ENCODE results near the gene ZNF831.

ZNF831 gene

GRCh38 chr20:59175002-59175401 is 11.4 kb downstream of the ZNF831 start:
- no peak for TF ChIP-seq CTCF (IDR thresholded peaks at IDR 0.05)
- H3K27ac ChIP-seq: no peak overlapping the region
- DNase-seq (ENCODE audit: low spot score): no peak
- no peak overlapping the region for H3K4me3 ChIP-seq

GRCh38 chr20:59175861-59176260 is 12.2 kb downstream of the ZNF831 start:
- no peak for DNase-seq (ENCODE audit: low spot score)
- no peak overlapping the region for H3K27ac ChIP-seq
- TF ChIP-seq CTCF (IDR thresholded peaks at IDR 0.05): no peak

GRCh38 chr20:59176812-59177211 is 13.2 kb downstream of the ZNF831 start:
- Histone ChIP-seq H3K27ac (no peak overlapping the region), H3K4me3 (no peak overlapping the region)
- no peak for TF ChIP-seq CTCF (IDR thresholded peaks at IDR 0.05)
- DNase-seq (ENCODE audit: low spot score): no peak

More at GRCh38 chr20:59175861-59176260, 12.2 kb downstream of the ZNF831 start:
- H3K4me3 ChIP-seq: no peak overlapping the region

GRCh38 chr20:59177266-59178250 is 13.9 kb downstream of the ZNF831 start:
- H3K27ac ChIP-seq: no peak overlapping the region
- DNase-seq (ENCODE audit: low spot score): no peak
- no peak for TF ChIP-seq CTCF (IDR thresholded peaks at IDR 0.05)
- no peak overlapping the region for H3K4me3 ChIP-seq

- H3K4me3 ChIP-seq: no peak overlapping the region
- H3K27ac ChIP-seq: peak overlapping the region in 1 of 2 donors; percentile 29
- no peak for DNase-seq (ENCODE audit: low spot score)
- no peak for TF ChIP-seq CTCF (IDR thresholded peaks at IDR 0.05)
These were observed 15.5 kb downstream of the ZNF831 start for GRCh38 chr20:59178983-59179595.

GRCh38 chr20:59179988-59180387 is 16.4 kb downstream of the ZNF831 start:
- no peak for DNase-seq (ENCODE audit: low spot score)
- TF ChIP-seq CTCF (IDR thresholded peaks at IDR 0.05): no peak
- H3K27ac ChIP-seq: no peak overlapping the region
- no peak overlapping the region for H3K4me3 ChIP-seq
